NCI-H2107 treated with DMSO at 0.1 percent for 48 hours (cell line): ENCODE measurements around the gene SCG3.
"Not testable (repeated sequence)": the region's sequence is repeated elsewhere in the genome, so short reads cannot be mapped to it uniquely, and the experiment has no call there.

Experiments
- DNase-seq: peaks from one replicate; lab custom pipeline; 2025; ENCODE audit not compliant: unreplicated experiment; lab: John Stamatoyannopoulos, UW

The SCG3 gene

DNA sequence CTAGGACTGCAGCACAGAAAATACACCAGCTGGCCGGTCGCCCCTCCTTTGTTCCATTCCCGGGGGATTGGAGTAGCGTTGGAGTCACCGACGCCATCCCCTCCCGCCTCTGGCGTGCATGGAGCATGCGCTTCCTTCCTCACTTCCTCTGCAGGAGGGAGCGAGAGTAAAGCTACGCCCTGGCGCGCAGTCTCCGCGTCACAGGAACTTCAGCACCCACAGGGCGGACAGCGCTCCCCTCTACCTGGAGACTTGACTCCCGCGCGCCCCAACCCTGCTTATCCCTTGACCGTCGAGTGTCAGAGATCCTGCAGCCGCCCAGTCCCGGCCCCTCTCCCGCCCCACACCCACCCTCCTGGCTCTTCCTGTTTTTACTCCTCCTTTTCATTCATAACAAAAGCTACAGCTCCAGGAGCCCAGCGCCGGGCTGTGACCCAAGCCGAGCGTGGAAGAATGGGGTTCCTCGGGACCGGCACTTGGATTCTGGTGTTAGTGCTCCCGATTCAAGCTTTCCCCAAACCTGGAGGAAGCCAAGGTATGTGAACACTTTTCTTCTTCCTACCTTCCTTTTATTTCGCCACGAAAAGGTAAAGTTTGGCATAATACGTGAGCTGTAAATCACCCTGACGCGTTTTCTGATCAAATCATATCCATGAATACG is at the start of gene SCG3:
Gene SCG3 (plus strand): TSS at position 201 of the 661 bp plus-strand sequence. CDS start 253 bp downstream, at position 454.
- peak; percentile 59 for DNase-seq

DNA sequence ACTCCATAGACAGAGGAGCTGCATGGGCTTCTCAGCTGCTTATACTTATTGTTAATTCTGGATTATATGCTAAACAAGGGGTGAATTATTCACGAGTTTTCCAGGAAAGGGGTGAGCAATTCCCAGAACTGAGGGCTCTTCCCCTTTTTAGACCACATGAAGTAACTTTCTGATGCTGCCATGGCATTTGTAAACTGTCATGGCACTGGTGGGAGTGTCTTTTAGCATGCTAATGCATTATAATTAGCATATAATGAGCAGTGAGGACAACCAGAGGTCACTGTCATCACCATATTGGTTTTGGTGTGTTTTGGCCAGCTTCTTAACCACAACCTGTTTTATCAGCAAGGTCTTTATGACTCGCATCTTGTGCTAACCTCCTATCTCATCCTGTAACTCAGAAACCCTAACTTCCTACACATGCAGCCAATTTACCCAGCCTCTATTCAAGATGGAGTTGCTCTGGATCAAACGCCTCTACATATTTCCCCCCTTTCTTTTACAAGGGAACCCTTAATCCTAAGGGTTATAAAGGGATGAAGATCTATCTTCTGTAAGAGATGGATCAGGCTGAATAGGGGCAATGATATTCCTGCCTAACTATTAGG is 46.6 kb upstream of the SCG3 start:
- no peak for DNase-seq

DNA sequence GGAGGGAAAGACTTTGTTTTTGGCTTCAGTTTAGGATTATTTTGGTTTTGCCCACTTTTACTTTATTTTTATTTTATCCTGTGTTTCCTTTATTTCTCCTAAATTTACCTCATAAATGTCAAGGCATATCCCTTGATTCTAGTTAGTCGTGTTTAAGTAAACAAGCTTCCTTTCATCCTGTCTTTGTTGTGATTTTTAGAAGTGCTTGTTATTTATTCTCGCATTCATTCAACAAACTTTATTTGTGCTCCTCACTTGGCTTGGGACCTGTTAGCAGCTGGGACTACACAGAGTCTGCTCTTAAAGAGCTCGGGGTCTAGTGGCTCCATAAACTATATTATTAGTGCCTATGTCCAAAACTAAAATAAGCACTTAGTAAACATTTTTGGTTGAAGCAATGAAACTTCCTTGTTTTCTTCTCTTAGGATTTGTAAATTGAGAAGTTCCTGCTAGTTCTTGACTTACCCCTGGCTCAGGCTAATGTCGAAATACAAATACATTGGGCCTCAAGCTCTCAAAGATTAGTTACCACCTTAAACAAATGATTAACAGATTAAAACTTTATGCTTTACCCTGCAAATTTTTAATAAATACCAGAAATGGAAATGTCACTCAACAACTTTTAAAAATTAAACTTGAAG is 39.7 kb upstream of the SCG3 start:
- no peak for DNase-seq

DNA sequence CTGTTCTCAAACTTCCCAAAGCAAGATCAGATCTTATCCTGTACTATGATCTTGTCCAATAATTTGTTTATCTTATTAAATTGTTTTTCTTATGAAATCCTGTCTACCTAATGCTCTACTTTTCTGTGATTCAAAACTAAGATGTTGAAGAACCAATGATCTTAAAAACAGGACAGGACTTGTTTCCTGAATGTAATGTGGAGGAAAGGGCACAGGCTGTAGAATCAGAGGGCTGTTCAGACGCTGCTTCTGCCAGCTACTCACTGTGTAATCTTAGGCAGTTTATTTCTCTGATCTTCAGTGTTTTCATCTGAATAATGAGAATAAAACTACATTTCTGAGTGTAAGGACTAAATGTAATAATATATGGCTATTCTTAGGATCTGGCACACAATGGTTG is 38.6 kb upstream of the SCG3 start:
- no peak for DNase-seq

DNA sequence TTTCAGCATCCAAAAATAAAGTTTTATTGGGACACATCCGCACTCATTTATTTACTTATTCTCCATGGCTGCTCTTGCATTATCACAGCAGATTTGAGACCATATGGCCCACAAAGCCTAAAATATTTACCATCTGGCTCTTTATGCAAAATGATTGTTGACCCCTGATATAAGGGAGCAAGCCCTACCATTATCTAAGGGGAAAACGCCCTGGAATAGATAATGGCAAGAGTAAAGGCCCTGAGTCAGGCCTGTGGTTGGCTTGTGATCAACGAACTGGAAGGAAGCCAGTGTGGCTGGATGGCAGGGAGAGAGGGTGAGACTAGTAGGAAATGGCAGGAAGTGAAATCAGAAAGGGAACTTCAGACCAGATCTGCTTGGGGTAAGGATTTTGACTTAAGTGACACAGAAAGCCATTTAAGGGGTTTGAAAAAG is 34.2 kb upstream of the SCG3 start:
- DNase-seq = no peak

- not testable (repeated sequence) for DNase-seq
Observed at GRCh38 chr15:51648101-51648500, 33.2 kb upstream of the SCG3 start.

- DNase-seq = not testable (repeated sequence)
Observed at GRCh38 chr15:51648643-51649042, 32.7 kb upstream of the SCG3 start.

- peak; percentile 67 for DNase-seq
Observed at GRCh38 chr15:51649659-51650521, 31.4 kb upstream of the SCG3 start.

GRCh38 chr15:51652084-51652668 is 29.1 kb upstream of the SCG3 start:
- DNase-seq = no peak

- DNase-seq = not testable (repeated sequence)
Observed at GRCh38 chr15:51655401-51656057, 25.8 kb upstream of the SCG3 start.

- DNase-seq = peak; percentile 40
Observed at GRCh38 chr15:51658664-51659063, 22.6 kb upstream of the SCG3 start.

- DNase-seq = no peak
Observed at GRCh38 chr15:51661072-51661471, 20.2 kb upstream of the SCG3 start.

DNA sequence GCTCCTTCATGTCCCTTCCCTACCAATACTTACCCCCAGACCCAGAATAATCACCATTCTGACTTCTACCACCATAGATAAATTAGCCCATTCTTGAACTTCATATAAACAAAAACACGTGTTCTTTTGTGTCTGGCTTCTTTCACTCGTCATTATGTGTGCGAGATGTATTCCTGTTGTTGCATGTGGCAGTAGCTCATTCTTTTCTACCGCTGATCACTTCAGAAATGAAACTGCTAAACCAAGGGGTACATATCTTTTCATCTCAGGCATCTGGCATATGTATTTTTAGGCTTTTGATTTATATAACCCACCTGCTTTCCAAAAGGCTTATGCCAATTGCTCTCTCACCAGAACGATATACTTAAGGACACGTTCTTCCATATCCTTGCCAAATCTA is 13.8 kb upstream of the SCG3 start:
- DNase-seq = no peak

DNA sequence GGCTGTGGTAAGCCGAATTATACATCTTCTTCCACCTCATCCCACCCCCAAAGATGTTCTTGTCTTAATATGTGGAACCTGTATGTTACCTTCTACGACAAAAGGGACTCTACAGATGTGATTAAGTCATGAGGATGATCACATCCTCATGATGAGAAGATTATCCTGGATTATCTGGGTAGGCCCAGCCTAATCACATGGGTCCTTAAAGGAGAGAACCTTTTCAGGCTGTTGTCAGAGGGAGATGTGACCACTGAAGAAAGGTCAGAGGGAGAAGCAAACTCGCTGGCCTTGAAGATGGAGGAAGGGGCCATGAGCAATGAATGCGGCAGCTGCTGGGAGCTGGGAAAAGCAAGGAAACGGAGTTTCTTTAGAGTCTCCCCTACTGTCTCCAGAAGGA is 12.9 kb upstream of the SCG3 start:
- no peak for DNase-seq

GRCh38 chr15:51669381-51669780 is 11.9 kb upstream of the SCG3 start:
- no peak for DNase-seq

GRCh38 chr15:51672155-51672687 is 9.1 kb upstream of the SCG3 start:
- DNase-seq = no peak

- no peak for DNase-seq
Observed at GRCh38 chr15:51672913-51673857, 8.1 kb upstream of the SCG3 start.

DNA sequence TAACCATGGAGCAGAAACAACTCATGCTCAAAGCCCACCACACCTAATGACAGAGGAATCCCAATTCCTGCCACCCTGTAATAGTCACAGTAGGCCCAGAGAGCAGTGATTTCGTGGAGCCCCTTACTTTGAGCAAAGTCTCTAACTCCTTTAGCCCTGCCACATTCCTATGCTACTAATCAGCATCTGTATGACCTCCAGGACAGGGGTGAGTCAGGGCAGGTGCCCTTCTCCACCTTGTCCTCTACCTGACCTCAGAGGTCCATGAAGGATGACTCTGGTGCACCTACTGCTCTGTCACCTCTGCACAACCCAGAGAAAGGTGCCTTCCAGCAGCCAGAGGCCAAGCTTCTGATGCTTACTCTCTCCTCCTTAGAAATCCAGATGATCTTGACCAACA is 6.1 kb upstream of the SCG3 start:
- no peak for DNase-seq

DNA sequence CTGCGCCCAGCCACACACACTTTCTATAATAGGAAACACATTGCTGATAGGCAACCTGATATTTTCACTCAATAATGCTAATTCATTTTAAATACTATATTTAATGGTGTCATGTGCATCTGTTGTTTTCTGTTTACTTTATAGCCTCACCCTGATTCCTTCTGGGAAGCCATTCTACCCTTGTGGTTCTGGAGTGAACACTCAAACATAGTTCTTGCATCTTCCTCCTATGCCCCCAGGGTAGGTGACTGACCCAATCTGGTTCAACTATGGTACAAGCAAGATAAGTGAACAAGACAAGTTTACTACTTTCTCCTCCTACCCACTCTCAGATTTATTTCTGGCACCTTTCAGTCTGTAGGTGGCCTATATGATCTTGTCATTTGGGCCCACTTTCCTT is 4.3 kb upstream of the SCG3 start:
- DNase-seq = no peak
